ENCODE measurements around the gene ZDHHC9. TPM values are rescaled to one million over a fixed set of nuclear protein-coding genes. Genes with fewer than 3 reads are reported as not detected.
A peak's percentile ranks its signal among the peaks of the same experiment; 100 is the strongest.

The ZDHHC9 gene
- total RNA-seq, 1 donor from 2014 or later = 13.6 TPM

- intact Hi-C loops (cut with micrococcal nuclease) = loop anchor here (1.0 to 10.0 kb wide), 8 partner anchors 12 to 394 kb away; partner anchors contain the start of genes BCORL1 and RAB33A
- no peaks in the 10 kb centered on the region for H3K9me3 Mint-ChIP-seq
- peak overlapping the region; percentile 91 for H3K27ac Mint-ChIP-seq
- peak; percentile 65 for DNase-seq (ENCODE audit: low spot score)
- peak overlapping the region; percentile 87 for H3K4me3 Mint-ChIP-seq
- peaks cover 39% of the 10 kb centered on the region for H3K36me3 Mint-ChIP-seq (ENCODE audit: low read depth)
- no peaks in the 10 kb centered on the region for H3K27me3 Mint-ChIP-seq (ENCODE audit: insufficient read depth)
- H3K4me1 Mint-ChIP-seq (ENCODE audit: low read depth) = peaks cover 63% of the 10 kb centered on the region
Observed at GRCh38 chrX:129781134-129781672, 62.5 kb downstream of the ZDHHC9 start.

GRCh38 chrX:129780441-129781105 is 63.1 kb downstream of the ZDHHC9 start:
- intact Hi-C loops (cut with micrococcal nuclease) = loop anchor here (1.0 to 10.0 kb wide), 8 partner anchors 11 to 394 kb away; partner anchors contain the start of genes BCORL1 and RAB33A
- Mint-ChIP-seq H3K4me3 (peak overlapping the region; percentile 87), H3K27me3 (ENCODE audit: insufficient read depth) (no peaks in the 10 kb centered on the region), H3K9me3 (no peaks in the 10 kb centered on the region), H3K27ac (peak overlapping the region; percentile 91), H3K4me1 (ENCODE audit: low read depth) (peaks cover 57% of the 10 kb centered on the region), H3K36me3 (ENCODE audit: low read depth) (peaks cover 36% of the 10 kb centered on the region)
- no peak for DNase-seq (ENCODE audit: low spot score)

- Mint-ChIP-seq H3K36me3 (ENCODE audit: low read depth) (peaks cover 33% of the 10 kb centered on the region), H3K27me3 (ENCODE audit: insufficient read depth) (no peaks in the 10 kb centered on the region), H3K9me3 (no peaks in the 10 kb centered on the region), H3K27ac (peak within 1 kb of the TSS; percentile 91), H3K4me1 (ENCODE audit: low read depth) (peaks cover 58% of the 10 kb centered on the region), H3K4me3 (peak within 1 kb of the TSS; percentile 87)
- peak; percentile 57 for DNase-seq (ENCODE audit: low spot score)
- intact Hi-C loops (cut with micrococcal nuclease) = loop anchor here (2.0 to 10.0 kb wide), 7 partner anchors 37 to 488 kb away; partner anchors contain the start of genes BCORL1, RAB33A and ZNF280C
Observed at GRCh38 chrX:129779747-129780146, 63.9 kb downstream of the ZDHHC9 start, which contains the start of gene SASH3. SASH3 (plus strand) TSS chrX:129779949; CDS start chrX:129780098, 149 bp downstream.

DNA sequence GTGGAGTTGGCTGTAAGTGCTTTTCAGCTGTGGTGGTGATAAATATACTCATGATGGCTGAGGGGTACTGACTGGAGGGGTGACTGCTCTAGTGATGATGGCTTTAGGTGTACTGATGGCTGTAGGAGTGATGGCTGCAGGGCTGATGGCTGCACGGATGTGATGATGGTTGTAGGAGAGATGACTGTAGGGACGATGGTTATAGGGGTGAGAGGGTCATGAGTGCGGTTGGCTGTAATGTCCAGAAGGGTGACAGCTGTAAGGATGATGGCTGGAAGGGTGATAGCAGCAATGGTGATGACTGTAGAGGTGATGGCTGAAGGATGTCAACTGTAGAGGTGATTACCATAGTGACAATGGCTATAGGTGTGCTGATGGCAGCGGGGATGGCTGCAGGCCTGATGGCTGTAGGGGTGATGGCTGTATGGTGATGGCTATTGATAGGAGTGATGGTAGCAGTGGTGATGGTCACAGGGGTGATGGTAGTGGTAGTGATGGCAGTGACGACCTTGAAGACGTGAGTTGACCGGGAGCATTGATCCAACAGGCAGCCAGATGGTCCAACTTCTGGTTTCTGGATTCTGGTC is 64.5 kb downstream of the ZDHHC9 start:
- intact Hi-C loops (cut with micrococcal nuclease) = loop anchor here (5.0 to 10.0 kb wide), 2 partner anchors 306 to 488 kb away; partner anchors contain the start of gene ZNF280C
- no peak for DNase-seq (ENCODE audit: low spot score)
- peaks cover 55% of the 10 kb centered on the region for H3K4me1 Mint-ChIP-seq (ENCODE audit: low read depth)
- H3K36me3 Mint-ChIP-seq (ENCODE audit: low read depth) = peaks cover 29% of the 10 kb centered on the region
- H3K27ac Mint-ChIP-seq = peak overlapping the region; percentile 91
- peak overlapping the region; percentile 87 for H3K4me3 Mint-ChIP-seq
- no peaks in the 10 kb centered on the region for H3K9me3 Mint-ChIP-seq
- H3K27me3 Mint-ChIP-seq (ENCODE audit: insufficient read depth) = no peaks in the 10 kb centered on the region

GRCh38 chrX:129777218-129778030 is 66.3 kb downstream of the ZDHHC9 start:
- peaks cover 50% of the 10 kb centered on the region for H3K4me1 Mint-ChIP-seq (ENCODE audit: low read depth)
- H3K27me3 Mint-ChIP-seq (ENCODE audit: insufficient read depth) = no peaks in the 10 kb centered on the region
- H3K36me3 Mint-ChIP-seq (ENCODE audit: low read depth) = peaks cover 17% of the 10 kb centered on the region
- peak overlapping the region; percentile 96 for H3K27ac Mint-ChIP-seq
- intact Hi-C loops (cut with micrococcal nuclease) = loop anchor here (1.0 to 10.0 kb wide), 4 partner anchors 8 to 490 kb away; partner anchors contain the start of gene ZNF280C
- H3K4me3 Mint-ChIP-seq = peak overlapping the region; percentile 82
- no peaks in the 10 kb centered on the region for H3K9me3 Mint-ChIP-seq
- DNase-seq (ENCODE audit: low spot score) = peak; percentile 68

DNA sequence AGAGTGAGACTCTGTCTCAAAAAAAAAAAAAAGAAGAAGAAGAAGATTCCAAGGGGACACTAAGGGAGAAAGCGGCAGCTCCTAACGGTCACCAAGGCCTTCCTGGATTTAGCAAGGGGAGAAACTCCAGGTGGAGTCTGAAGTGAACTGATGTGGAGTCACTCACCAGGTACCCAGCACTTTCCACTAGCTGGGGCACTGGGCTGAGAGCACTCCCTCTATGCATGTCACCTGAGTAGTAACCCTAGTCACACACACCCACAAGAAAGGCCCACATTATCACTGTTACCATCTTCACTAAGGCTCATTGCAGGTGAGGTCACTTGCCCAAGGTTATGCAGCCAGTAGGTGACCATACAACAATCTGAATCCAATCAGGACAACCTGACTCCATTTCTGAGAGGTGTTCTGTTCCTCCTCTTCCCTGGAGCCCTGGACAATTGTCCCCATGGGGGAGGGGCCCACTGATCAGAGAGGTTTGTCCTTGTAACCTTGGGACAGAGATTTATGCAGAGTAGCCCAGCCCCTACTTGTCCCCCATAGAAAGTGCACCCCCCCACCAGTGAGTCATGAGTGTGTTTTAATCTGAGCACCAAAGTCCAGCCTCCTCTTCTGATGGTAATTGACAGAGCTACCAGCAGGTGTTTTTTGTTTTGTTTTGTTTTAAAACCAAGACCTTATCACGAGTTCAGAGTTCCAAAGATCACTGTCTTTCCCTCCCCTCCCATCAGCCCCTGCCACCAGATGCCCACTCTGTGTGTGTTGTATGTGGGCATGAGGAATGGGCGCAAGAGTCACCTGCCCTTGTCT is 69.8 kb downstream of the ZDHHC9 start:
- H3K4me1 Mint-ChIP-seq (ENCODE audit: low read depth) = peaks cover 49% of the 10 kb centered on the region
- H3K27ac Mint-ChIP-seq = peak overlapping the region; percentile 61
- intact Hi-C loops (cut with micrococcal nuclease) = loop anchor here (2.0 to 10.0 kb wide), 2 partner anchors 133 to 311 kb away; partner anchors contain the start of gene UTP14A
- DNase-seq (ENCODE audit: low spot score) = no peak
- no peak overlapping the region for H3K4me3 Mint-ChIP-seq
- no peaks in the 10 kb centered on the region for H3K9me3 Mint-ChIP-seq
- H3K27me3 Mint-ChIP-seq (ENCODE audit: insufficient read depth) = no peaks in the 10 kb centered on the region
- H3K36me3 Mint-ChIP-seq (ENCODE audit: low read depth) = no peaks in the 10 kb centered on the region

GRCh38 chrX:129772796-129773431 is 70.8 kb downstream of the ZDHHC9 start:
- peak; percentile 32 for DNase-seq (ENCODE audit: low spot score)
- H3K27ac Mint-ChIP-seq = peak overlapping the region; percentile 95
- no peaks in the 10 kb centered on the region for H3K36me3 Mint-ChIP-seq (ENCODE audit: low read depth)
- intact Hi-C loops (cut with micrococcal nuclease) = loop anchor here (2.0 to 10.0 kb wide), 2 partner anchors 134 to 312 kb away; partner anchors contain the start of gene UTP14A
- peaks cover 50% of the 10 kb centered on the region for H3K4me1 Mint-ChIP-seq (ENCODE audit: low read depth)
- peak overlapping the region; percentile 37 for H3K4me3 Mint-ChIP-seq
- H3K9me3 Mint-ChIP-seq = no peaks in the 10 kb centered on the region
- H3K27me3 Mint-ChIP-seq (ENCODE audit: insufficient read depth) = no peaks in the 10 kb centered on the region

DNA sequence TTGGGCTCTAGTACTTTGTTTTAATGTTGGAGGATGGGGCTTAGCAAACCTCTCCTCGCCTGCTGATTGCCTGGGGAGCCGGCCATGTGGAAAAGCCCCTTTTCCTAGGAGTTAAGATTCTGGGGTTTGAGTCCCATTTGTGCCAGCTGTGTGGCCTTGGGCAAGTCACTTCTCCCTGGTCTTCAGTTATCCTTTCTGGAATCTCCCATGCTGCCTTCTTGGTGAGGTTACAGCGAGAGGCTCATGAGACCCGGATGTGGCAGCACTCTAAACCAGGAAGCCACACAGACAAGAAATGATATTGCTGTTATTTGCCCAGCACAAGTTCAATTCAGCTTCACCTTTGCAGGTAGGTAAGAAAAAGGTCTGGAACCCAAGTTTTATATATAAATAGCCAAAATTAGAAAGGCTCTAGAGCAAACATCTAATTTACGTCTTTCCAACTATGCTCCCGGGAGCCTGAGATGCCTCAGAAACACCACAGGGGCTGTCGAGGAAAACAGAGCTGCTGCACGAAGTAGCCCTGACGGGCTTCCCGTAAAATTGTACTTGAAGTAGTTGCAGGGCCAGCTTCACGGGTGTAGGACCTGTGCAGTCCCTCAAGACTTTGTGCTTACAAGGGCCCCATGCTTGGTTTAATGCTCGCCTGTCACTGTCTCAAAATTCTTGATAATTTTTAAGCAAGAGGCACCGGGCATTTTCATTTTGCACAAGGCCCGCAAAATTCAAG is 72.3 kb downstream of the ZDHHC9 start:
- H3K36me3 Mint-ChIP-seq (ENCODE audit: low read depth) = peaks cover 2% of the 10 kb centered on the region
- intact Hi-C loops (cut with micrococcal nuclease) = loop anchor here (10.0 kb wide), 1 partner anchor 313 kb away; no protein-coding TSS in a partner anchor
- no peak for DNase-seq (ENCODE audit: low spot score)
- H3K4me1 Mint-ChIP-seq (ENCODE audit: low read depth) = peaks cover 50% of the 10 kb centered on the region
- no peaks in the 10 kb centered on the region for H3K9me3 Mint-ChIP-seq
- H3K27ac Mint-ChIP-seq = peak overlapping the region; percentile 89
- H3K4me3 Mint-ChIP-seq = no peak overlapping the region
- no peaks in the 10 kb centered on the region for H3K27me3 Mint-ChIP-seq (ENCODE audit: insufficient read depth)

GRCh38 chrX:129769467-129770154 is 74.1 kb downstream of the ZDHHC9 start:
- Mint-ChIP-seq H3K36me3 (ENCODE audit: low read depth) (peaks cover 2% of the 10 kb centered on the region), H3K27me3 (ENCODE audit: insufficient read depth) (no peaks in the 10 kb centered on the region), H3K4me3 (no peak overlapping the region), H3K27ac (peak overlapping the region; percentile 86), H3K9me3 (no peaks in the 10 kb centered on the region), H3K4me1 (ENCODE audit: low read depth) (peaks cover 42% of the 10 kb centered on the region)
- DNase-seq (ENCODE audit: low spot score) = peak; percentile 62
- intact Hi-C loops (cut with micrococcal nuclease) = loop anchor here (1.0 to 10.0 kb wide), 4 partner anchors 8 to 315 kb away; no protein-coding TSS in a partner anchor

- peak overlapping the region; percentile 15 for H3K4me3 Mint-ChIP-seq
- H3K4me1 Mint-ChIP-seq (ENCODE audit: low read depth) = peaks cover 37% of the 10 kb centered on the region
- peak overlapping the region; percentile 86 for H3K27ac Mint-ChIP-seq
- no peak for DNase-seq (ENCODE audit: low spot score)
- H3K27me3 Mint-ChIP-seq (ENCODE audit: insufficient read depth) = no peaks in the 10 kb centered on the region
- H3K9me3 Mint-ChIP-seq = no peaks in the 10 kb centered on the region
- intact Hi-C loops (cut with micrococcal nuclease) = loop anchor here (1.0 kb wide), 3 partner anchors 8 to 12 kb away; no protein-coding TSS in a partner anchor
- peaks cover 2% of the 10 kb centered on the region for H3K36me3 Mint-ChIP-seq (ENCODE audit: low read depth)
Observed at GRCh38 chrX:129768586-129769466, 74.9 kb downstream of the ZDHHC9 start.
